ENCODE results near the gene RC3H1.
"Not testable (repeated sequence)": the region's sequence is repeated elsewhere in the genome, so short reads cannot be mapped to it uniquely, and the experiment has no call there.

The RC3H1 gene

DNA sequence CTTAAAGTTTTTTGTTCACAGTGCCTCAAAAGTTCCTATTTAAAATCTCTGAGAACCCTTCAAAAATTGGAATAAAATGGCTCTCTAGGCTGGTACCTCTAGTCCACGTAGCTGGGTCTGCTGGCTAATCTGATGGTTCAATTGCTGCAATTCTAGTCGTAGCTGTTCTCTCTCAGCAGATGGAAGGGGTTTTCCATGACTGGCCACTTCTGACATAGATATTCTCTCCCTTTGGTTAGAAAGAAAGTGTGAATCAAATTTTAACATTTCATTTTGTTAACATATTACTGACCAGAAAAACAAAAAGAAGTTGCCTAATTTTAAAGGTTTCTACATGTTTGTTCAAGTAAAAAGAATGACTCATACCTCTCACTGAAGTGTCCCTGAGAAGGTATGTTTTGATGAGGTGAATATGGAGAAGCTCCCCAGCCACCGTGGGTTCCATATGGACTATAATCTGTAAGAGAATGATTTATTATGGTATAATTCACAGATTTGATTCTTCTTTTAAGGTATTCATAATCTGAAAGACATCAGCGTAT is 75.7 kb downstream of the RC3H1 start:
- DNase-seq: no peak

DNA sequence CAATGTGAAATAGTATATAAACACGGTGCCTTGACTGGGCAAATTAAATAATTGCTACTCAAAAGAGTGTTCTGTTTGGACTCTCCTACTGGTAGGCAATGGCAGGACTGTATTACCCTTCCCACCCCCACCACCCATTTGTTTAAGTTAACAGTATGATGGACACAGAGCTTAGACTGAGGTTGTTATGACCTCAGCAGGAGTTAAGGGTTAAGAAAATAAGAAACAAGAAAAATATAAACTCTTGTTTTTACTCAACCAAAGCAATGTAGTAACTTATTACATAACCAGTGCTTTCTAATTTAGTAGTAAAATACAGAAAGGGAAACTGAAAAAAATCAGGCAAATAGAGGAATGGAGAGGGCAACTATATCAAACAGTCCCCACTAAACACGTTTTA is 85.1 kb downstream of the RC3H1 start:
- DNase-seq: no peak

GRCh38 chr1:173934440-173934839 is 87.7 kb downstream of the RC3H1 start:
- DNase-seq: no peak

GRCh38 chr1:173930541-173930940 is 91.6 kb downstream of the RC3H1 start:
- not testable (repeated sequence) for DNase-seq

DNA sequence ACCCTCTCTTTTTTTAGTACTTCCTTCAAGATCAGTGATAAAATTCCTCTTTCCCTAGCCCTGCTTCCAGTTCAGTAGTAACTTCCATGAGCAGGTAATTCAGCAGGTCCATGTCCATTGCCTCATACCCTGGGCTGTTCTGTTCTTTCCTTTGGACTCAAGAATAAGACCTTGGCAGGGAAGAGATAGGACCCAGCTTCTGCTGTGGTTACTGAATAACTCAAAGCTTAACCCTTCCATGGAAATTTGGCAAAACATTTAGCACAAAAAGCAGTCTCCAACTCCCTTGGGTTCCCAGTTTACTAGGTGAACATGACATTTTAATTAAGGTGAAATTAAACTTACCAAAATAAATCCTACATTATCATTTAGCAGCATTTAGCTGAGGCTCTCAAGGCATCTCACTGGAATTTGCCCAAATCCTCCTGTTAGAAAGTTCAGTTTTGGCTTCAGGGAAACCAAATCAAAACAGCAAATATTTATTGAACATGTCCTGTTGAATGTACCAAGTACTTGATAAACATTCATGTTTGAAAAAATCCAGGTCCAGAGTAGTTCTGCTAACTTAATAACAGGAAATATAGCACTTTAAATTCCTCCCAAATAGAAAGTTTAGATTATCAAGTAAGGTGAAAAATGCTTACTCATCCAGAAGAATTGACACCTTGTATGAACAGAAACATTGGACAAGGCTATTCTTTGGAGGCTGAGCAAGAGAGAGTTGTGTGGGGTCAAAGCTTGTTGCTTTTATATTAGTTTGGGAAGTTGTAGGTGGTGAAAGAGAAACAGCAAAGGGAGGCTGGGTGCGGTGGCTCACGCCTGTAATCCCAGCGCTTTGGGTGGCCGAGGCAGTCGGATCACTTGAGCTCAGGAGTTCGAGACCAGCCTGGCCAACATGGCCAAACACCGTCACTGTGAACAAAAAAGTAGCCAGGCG is 96.6 kb downstream of the RC3H1 start:
- no peak for DNase-seq

DNA sequence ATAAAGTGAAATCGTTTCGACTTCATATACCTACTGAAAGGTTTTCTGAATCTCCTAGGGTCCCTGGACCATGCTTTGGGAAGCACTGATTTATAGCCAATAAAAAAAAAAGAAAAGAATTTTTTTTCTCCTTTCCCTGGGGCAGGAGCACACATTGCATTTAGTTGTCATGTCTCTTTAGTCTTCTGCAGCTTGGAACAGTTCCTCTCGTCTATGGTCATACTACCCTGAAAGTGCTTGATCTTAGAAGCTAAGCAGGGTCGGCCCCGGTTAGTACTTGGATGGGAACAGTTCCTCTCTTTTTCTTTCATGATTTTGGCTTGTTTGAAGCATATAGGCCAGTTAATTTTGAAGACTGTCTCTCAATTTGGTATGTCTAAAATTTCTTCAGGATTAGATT is 101.3 kb downstream of the RC3H1 start:
- DNase-seq: no peak

GRCh38 chr1:173917635-173918493 is 104.3 kb downstream of the RC3H1 start:
- DNase-seq: no peak

GRCh38 chr1:173917149-173917548 is 105.0 kb downstream of the RC3H1 start, which contains the start of gene SERPINC1:
Gene SERPINC1 (minus strand): TSS chr1:173917327. CDS start chr1:173917259, 68 bp downstream.
- no peak for DNase-seq

DNA sequence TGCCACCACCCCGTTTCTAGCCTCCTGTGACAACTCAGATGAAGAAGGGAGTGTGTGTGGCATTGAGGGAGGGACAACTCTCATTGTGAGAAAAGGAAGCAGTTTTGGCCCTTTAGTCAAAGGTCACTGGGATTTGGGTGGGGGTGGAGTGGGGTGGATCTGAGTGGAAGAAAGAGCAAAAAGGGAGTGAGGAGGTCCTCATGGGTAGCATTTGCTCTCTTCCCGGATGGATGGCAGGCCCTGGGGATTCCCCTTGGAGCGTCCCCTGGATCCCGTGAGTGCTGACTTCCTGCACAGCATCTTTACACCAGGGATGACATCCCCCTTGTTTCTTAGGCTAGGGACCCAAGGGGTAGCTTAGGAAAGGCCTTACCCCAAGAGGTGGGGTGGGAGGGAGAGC is 105.5 kb downstream of the RC3H1 start:
- no peak for DNase-seq

DNA sequence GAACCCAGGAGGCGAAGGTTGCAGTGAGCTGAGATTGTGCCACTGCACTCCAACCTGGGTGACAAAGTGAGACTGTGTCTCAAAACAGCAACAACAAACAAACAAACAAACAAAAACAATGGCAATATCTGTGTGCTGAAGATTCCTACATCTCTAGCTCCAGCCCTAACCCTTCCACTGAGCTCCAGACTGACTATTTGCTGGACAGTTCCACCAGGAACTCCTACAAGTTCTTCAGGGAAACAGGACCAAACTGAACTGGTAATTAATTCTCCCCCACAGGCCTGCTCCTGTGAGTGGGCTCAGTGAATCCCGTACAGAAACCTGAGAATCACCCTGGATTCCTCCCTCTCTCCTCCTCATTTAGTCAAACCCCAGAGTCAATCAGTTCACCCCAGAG is 106.6 kb downstream of the RC3H1 start:
- DNase-seq: no peak

GRCh38 chr1:173914366-173914871 is 107.7 kb downstream of the RC3H1 start:
- no peak for DNase-seq

- no peak for DNase-seq
Observed at GRCh38 chr1:173913111-173913510, 109.0 kb downstream of the RC3H1 start.

DNA sequence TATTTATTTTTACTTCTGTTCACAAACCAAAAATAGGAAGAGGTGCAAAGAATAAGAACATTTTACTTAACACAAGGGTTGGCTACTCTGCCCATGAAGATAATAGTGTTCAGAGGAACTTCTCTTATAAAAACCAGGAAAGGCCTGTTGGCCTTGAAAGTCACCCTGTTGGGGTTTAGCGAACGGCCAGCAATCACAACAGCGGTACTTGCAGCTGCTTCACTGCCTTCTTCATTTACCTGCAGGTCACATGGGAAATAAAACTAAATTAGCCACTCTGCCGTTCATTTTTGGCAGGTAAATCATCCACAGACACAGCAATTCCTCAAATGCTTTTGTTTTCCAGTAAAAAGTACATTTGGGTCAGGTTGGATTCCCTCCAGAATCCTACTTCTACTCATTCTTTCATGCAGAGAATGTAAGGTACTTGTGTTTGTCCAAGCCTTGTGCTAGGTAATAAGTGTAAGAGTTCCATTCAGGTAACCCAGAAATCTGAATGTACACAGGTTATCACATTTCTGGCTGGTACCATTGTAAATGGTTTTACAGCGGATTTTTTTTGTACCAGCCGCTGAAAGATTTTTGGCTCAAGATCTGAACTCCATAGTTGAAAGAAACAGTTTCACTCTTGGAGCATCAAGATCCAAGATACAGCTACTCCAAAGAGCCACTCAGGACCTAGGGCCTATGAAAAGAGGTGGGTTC is 118.2 kb downstream of the RC3H1 start:
- no peak for DNase-seq

DNA sequence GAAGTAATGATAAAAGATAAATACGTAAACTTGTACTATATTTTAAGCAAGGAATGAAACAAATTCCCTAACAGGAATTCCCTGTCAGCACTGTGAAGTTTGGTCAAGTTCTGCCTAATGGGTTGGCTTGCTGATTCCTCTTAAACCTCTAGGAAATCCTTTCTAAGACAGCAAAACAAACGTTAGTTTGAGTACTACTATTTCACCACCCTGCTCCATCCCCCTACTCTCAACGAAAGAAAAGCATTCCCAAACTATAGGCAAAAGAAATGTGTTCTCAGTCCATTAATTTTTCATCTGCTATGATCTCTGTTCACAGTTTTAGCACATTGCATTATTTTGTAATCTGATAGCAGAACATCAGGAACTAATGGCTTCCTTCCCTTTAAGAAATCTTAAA is 121.2 kb downstream of the RC3H1 start:
- no peak for DNase-seq

- no peak for DNase-seq
Observed at GRCh38 chr1:173900427-173900826, 121.7 kb downstream of the RC3H1 start.

- DNase-seq: no peak
Observed at GRCh38 chr1:173894189-173894588, 128.0 kb downstream of the RC3H1 start.

DNA sequence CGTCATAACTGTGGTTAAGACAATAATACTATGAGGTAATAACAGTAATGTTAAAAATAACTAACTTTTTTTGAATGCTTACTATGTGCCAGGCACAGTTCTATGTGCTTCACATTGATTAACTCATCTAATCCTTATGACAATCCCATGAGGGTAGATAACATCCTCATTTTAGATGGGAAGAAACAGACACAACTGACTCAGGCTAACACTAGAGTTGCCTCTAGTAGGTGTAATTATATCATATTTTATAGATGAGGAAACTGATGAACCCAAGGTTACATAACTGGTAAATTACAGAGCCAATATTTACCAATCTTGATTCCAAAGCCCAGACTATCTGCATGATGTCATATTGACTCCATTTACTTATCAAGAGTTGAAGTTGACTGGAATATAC is 128.5 kb downstream of the RC3H1 start:
- no peak for DNase-seq

DNA sequence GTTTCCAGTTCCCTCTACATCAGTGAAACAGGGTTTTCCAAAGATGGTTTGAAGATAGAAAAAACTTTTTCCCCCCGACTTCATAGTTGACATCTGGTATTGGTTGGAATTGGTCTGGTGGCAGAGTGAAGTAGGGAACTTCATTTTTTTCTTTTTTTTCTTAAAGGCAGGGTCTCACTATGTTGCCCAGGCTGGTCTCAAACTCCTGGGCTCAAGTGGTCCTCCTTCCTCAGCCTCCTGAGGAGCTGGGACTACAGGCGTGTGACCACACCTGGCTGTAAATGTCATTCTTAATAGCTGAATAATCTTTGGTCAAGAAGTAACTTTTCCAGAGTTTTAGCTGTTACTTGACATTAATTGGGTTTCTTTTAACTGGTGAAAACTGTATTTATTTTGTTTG is 132.3 kb downstream of the RC3H1 start:
- no peak for DNase-seq

DNA sequence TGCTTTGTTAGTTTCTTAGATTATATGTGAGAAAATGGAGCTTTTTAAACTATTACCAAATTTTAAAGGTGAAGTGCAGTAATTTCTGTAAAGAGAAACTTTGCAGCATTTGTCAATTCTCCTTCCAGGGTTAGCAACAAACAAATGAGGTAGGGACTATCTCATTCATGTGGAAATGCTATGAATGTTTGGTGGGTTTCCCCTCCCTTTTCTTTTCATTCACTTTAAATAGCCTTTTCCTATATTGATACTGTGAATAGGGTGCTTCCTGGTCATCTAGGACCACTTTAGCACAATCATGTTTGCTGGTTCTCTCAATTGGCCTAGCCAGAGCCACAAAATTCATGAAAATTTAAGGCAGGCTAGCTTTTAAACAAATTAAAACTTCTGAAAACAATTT is 133.4 kb downstream of the RC3H1 start:
- no peak for DNase-seq

GRCh38 chr1:173887627-173888026 is 134.5 kb downstream of the RC3H1 start:
- DNase-seq: no peak

- no peak for DNase-seq
Observed at GRCh38 chr1:173886746-173887611, 135.2 kb downstream of the RC3H1 start.

DNA sequence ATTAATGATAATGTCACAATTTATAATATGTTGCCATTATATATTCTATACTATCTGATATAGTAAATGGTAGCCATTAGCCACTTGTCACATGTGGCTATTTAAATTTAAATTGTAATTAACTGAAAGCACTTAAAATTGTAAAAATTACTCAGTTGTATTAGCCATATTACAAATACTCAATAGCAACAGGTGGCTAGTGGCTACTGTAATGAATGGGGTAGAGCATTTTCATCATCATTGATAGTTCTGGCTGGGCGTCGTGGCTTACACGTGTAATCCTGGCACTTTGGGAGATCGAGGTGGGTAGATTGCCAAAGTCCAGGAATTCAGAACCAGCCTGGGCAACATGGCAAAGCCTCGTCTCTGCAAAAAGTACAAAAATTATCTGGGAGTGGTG is 137.5 kb downstream of the RC3H1 start:
- no peak for DNase-seq
